Measurements from ENCODE around the gene FAM229B. TPM values are rescaled to one million over a fixed set of nuclear protein-coding genes. Genes with fewer than 3 reads are reported as not detected.
"Not testable (repeated sequence)": the region's sequence is repeated elsewhere in the genome, so short reads cannot be mapped to it uniquely, and the experiment has no call there.

Gene FAM229B
- total RNA-seq, 1 donor from 2014 or later: 13.0 TPM

DNA sequence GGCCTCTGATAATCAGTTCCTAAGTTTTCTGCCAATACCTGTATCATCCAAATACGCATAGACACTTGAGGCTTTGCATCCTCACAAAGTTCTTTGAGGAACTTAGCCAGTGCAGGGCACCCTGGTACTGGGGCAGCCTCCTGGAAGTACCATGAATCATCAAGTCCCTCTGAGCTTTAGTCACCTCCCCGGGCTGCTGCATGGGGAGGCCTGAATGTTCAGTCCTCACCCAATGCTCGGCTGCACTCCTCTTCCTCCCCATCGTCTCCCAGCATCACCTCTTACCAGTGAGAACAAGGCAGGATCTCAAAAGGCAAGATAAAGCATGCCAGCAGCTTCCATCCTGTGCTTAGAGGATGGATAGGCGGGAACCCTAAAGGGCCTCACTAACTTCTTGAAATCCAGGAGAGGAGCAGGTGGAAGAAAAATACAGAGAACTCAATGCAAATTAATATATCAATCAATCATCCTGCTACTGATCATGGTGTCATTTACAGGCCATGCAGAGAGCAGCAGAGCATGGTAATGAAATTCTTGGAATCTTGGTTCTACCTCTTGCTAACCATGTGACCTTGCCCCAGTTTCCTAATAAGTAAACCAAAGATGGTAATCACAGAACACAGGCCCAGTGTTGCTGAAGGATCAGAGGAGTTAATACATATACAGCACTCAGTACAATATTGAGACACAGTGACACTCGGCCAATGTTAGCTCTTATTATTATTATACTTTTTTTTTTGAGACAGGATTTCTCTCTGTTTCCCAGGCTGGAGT is 38.2 kb upstream of the FAM229B start:
- Histone ChIP-seq H3K27me3 (ENCODE audit: control insufficient read depth, insufficient read depth, low read length) (no peaks in the 10 kb centered on the region), H3K4me3 (ENCODE audit: low read depth, low read length) (no peak overlapping the region), H3K36me3 (ENCODE audit: control insufficient read depth, insufficient read depth, low read length) (no peaks in the 10 kb centered on the region)
- no peak for TF ChIP-seq CTCF (IDR thresholded peaks at IDR 0.05; ENCODE audit: insufficient read depth, low read length, poor library complexity, severe bottlenecking)
- DNase-seq (ENCODE audit: low read depth): no peak

- TF ChIP-seq CTCF (IDR thresholded peaks at IDR 0.05; ENCODE audit: insufficient read depth, low read length, poor library complexity, severe bottlenecking): no peak
Observed at GRCh38 chr6:112049996-112050395, 37.4 kb upstream of the FAM229B start.

DNA sequence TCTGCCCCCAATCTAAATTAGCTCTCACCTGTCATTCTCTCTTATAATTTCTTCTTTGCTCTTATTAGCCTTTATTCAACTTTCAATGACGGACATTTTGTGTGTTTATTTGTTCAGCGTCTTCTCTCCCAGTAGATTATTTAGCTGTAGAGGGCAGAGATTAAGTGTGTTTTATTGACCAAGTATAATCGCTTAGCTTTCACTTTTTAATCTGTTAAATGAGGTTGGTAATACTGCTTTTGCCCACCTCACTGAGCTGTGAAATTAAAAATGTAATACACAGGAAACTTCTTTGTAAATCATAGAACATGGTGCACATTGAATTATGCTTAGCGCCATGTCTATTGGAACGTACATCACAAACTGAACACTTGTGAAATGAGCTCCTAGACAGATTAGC is 37.0 kb upstream of the FAM229B start:
- TF ChIP-seq CTCF (IDR thresholded peaks at IDR 0.05; ENCODE audit: insufficient read depth, low read length, poor library complexity, severe bottlenecking): no peak
- Histone ChIP-seq H3K36me3 (ENCODE audit: control insufficient read depth, insufficient read depth, low read length) (no peaks in the 10 kb centered on the region), H3K4me3 (ENCODE audit: low read depth, low read length) (no peak overlapping the region), H3K27me3 (ENCODE audit: control insufficient read depth, insufficient read depth, low read length) (no peaks in the 10 kb centered on the region)
- no peak for DNase-seq (ENCODE audit: low read depth)

More at GRCh38 chr6:112049996-112050395, 37.4 kb upstream of the FAM229B start:
- DNase-seq (ENCODE audit: low read depth): no peak
- Histone ChIP-seq H3K27me3 (ENCODE audit: control insufficient read depth, insufficient read depth, low read length) (no peaks in the 10 kb centered on the region), H3K36me3 (ENCODE audit: control insufficient read depth, insufficient read depth, low read length) (no peaks in the 10 kb centered on the region), H3K4me3 (ENCODE audit: low read depth, low read length) (no peak overlapping the region)

GRCh38 chr6:112051251-112051740 is 36.1 kb upstream of the FAM229B start:
- H3K36me3 ChIP-seq (ENCODE audit: control insufficient read depth, insufficient read depth, low read length); DNase-seq (ENCODE audit: low read depth); H3K27me3 ChIP-seq (ENCODE audit: control insufficient read depth, insufficient read depth, low read length); H3K4me3 ChIP-seq (ENCODE audit: low read depth, low read length): not testable (repeated sequence)

- no peak for DNase-seq (ENCODE audit: low read depth)
- Histone ChIP-seq H3K27me3 (ENCODE audit: control insufficient read depth, insufficient read depth, low read length) (no peaks in the 10 kb centered on the region), H3K4me3 (ENCODE audit: low read depth, low read length) (no peak within 1 kb of the TSS), H3K36me3 (ENCODE audit: control insufficient read depth, insufficient read depth, low read length) (no peaks in the 10 kb centered on the region)
- no peak for TF ChIP-seq CTCF (IDR thresholded peaks at IDR 0.05; ENCODE audit: insufficient read depth, low read length, poor library complexity, severe bottlenecking)
Observed at GRCh38 chr6:112054001-112054400, 33.4 kb upstream of the FAM229B start, which contains the start of gene CCN6. TSS of gene CCN6 (plus strand) at chr6:112054104. CDS start at chr6:112054358, 254 bp downstream.

DNA sequence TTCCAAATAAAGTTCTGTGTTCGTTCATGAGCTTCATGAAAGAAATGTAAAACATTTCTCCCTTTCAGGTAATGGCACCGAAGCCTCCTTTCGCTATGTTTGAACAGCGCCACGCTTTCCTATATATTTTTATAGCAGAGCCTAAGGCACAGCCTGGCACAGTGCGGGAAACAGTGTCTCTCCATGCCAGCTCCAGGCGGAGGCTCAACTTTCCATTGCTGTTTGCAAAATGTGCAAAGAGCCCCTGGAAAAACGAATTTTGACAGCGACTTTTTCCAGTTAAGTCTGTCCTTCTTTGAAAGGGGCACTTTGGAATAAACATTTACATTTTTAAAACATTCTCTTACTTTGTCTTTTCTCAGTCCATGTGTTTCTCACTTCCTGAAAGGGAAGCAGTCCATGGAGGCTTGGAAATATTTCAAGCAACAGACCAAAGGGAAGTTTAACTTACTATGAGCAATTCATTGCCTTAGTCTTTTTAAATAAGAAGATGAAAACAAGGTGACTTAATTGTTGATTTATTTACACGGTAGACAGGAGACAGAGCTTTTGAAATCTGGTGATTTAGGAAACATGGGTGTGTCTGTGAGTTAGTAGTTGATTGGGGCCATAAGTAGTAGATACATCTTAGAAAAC is 32.7 kb upstream of the FAM229B start:
- H3K4me3 ChIP-seq (ENCODE audit: low read depth, low read length): no peak overlapping the region
- TF ChIP-seq CTCF (IDR thresholded peaks at IDR 0.05; ENCODE audit: insufficient read depth, low read length, poor library complexity, severe bottlenecking): no peak
- no peak for DNase-seq (ENCODE audit: low read depth)
- no peaks in the 10 kb centered on the region for H3K27me3 ChIP-seq (ENCODE audit: control insufficient read depth, insufficient read depth, low read length)
- no peaks in the 10 kb centered on the region for H3K36me3 ChIP-seq (ENCODE audit: control insufficient read depth, insufficient read depth, low read length)
